Smooth muscle cell of the brain vasculature (primary cell): Measurements from ENCODE around the gene MORN5.

Source experiments
- DNase-seq: peaks from one replicate; pipeline ENCODE4 v3.0.0-alpha.2; 2012; ENCODE audit warnings: low read depth, low spot score

MORN5 gene

GRCh38 chr9:122143296-122143695 is 16.4 kb upstream of the MORN5 start:
- no peak for DNase-seq

DNA sequence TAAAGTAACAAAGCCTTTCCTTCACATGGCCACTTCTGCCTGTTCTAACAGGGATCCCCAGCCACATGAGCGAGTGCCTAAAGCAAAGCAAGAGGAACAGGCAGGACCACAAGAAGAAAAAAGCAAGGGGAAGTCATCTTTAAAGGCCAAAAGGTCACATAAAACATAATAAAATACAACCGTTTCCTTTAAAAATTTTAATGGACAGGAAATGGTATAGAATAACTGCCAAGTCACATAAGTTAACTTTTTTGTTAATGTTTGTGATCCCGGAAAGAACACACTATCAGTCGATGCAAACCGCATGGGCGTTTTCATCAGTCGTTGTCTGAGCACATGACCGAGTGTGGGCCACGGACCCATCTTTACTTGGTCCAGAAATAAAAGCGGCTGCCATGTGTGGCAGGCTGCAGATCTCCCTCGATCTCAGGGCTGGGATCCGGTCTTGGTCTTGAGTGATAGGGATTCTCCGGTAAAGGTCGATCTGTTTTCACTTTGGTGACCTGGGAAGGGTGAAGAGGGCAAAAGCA is 15.8 kb upstream of the MORN5 start:
- no peak for DNase-seq

DNA sequence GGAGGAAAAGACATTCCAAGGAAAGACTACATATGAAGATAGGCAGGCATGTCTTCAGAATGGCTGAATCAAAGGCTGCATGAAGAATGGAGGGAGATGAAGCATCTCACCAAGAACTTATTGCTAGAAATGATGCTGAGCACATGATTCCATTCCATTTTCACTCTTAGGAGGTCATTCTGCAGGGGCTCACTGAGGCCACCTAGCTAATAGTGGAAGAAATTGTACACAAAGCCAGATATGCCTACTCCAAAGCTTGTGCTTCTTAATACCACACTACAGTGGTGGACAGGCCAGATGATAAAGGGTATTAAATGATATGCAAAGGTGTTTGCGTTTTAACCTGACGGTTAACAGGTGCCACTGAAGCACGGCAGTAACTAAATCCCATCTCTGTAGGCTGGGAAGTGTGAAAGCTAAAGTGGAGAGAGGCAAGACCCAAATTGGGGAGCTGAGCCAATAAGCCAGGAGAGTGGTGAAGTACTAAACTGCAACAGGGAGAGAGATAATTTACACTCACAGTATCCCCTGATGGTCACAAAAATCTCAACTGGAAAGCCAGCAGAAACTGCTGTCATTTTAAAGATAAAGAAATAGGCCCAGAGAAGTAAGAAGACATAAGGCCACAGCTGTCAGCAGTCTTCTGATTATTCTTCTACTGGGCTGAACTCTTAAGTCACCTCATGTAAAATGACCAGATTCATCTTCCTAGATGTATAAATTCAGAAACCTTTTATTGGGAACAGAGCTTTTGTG is 14.7 kb upstream of the MORN5 start:
- no peak for DNase-seq

GRCh38 chr9:122145592-122145863 is 14.2 kb upstream of the MORN5 start:
- DNase-seq = no peak

DNA sequence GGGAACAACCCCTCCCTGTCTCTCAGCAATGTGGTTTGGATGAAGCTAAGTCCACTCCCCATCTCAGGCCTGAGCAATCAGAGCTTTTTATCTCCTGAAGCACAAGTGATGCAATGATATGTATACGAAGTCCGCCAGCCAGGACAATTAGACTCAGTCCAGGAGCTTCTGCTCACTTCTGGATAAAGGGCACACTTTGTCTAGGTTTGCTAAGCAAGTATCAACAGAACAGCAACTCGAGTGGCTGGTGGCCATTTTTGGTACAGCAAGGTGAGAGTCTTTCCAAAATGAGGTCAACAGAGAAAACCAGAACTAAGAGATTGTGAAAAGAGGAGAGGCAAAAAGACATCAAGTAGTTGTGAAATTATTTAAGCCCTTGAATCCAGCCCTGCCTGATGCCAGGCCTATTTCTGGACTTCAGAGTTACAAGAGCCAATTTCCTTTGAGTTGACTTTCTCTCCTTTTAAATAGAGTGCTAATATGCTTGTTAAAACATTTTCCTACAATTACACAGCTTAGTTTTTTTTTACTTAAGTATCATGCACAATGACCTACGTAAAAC is 8.4 kb upstream of the MORN5 start:
- no peak for DNase-seq

- DNase-seq = no peak
Observed at GRCh38 chr9:122155796-122156195, 3.9 kb upstream of the MORN5 start.

DNA sequence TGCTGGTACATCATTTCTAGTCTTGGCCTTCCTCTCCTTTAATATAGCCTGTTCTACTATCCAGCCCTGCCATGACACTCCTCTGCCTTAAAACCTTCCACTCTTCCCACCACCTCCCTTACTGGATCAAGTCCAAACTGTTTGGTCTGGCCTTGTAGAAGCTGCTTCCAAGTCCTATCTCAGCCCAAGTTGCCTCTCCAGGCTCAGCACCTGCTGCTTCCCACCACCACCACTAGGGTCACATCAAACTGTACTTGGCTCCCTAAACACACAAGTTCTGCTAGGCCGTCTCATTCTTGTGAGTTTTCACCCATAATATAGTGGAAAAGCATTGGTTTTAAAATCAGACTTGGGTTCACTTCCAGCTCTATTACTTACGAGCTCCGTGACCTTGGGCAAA is 1.5 kb upstream of the MORN5 start:
- DNase-seq = no peak

DNA sequence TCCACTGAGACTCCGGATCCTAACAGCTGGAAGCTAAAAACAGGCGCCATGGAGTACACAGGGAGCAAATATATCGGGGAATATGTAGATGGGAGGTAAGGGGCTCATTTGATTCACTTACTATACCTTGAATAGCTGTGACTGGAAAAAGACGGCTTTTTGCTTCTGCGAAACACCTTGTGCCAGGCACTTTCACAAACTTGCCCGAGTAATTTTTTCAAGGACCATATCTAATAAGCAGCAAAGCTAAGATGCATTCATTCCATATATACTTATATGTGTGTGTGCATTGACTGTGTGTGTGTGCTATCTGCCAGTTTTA is 178 bp downstream of the MORN5 start:
- no peak for DNase-seq

GRCh38 chr9:122162415-122162814 is 2.7 kb downstream of the MORN5 start:
- no peak for DNase-seq

- no peak for DNase-seq
Observed at GRCh38 chr9:122164286-122164685, 4.6 kb downstream of the MORN5 start.

- DNase-seq = no peak
Observed at GRCh38 chr9:122168356-122168755, 8.6 kb downstream of the MORN5 start.

DNA sequence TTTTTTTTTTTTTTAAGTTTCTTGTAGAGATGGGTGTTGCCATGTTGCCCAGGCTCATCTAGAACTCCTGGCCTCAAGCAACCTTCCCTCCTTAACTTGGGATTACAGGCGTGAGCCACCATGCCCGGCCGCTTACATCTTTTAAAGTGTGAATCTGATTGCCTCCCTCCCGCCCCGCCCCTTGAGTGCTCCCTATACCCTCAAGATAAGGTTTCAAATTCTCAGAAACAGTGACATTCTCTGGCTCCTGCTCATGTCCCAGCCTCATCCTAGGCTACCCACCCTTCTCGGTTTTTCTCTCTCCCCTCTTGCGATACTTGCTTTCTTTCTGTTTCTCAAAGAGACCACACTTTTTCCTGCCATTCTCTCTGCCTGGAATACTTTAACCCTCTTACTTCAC is 12.4 kb downstream of the MORN5 start:
- no peak for DNase-seq

DNA sequence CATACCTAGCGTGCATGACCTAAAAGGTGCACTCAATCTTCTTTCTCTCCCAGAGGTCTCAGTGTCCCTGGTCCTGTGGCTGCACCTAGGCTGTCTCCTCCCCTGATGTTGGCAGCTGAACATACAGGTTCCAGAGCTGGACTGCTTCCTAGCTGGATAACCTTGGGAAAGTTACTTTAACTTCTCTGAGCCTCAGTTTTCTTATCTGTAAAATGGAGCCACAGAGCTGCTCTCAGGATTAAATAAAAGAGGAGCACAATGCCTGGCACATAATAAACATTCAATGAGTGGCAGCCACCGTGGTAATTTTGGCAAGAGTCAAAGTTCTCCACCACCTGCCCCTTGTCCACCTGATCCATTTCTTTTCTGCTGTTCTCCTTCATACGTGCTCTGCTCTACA is 14.0 kb downstream of the MORN5 start:
- DNase-seq = no peak

- no peak for DNase-seq
Observed at GRCh38 chr9:122176916-122177315, 17.2 kb downstream of the MORN5 start.

GRCh38 chr9:122179054-122179689 is 19.5 kb downstream of the MORN5 start:
- no peak for DNase-seq

GRCh38 chr9:122179690-122180074 is 20.0 kb downstream of the MORN5 start:
- no peak for DNase-seq

DNA sequence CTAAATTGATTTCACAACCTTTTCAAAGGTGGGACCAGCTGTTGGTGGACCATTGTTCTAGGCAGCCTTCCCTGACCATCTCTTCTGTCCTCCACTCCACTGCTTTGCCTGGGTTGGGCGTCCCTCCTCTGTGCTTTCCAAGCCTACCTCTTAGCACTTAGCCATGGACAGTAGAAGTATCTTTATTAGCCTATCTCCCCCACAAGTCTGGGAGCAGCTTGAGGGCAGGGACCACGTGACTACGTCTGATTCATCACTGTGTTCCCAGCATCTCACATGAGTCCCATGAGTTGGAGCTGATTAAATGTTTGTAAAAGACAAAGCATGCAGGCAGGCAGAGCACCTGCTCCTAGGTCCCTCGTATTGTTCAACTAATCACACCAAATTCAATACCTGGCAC is 20.9 kb downstream of the MORN5 start:
- peak; percentile 35 for DNase-seq

- no peak for DNase-seq
Observed at GRCh38 chr9:122183501-122183900, 23.8 kb downstream of the MORN5 start.

- no peak for DNase-seq
Observed at GRCh38 chr9:122184551-122184950, 24.8 kb downstream of the MORN5 start.

DNA sequence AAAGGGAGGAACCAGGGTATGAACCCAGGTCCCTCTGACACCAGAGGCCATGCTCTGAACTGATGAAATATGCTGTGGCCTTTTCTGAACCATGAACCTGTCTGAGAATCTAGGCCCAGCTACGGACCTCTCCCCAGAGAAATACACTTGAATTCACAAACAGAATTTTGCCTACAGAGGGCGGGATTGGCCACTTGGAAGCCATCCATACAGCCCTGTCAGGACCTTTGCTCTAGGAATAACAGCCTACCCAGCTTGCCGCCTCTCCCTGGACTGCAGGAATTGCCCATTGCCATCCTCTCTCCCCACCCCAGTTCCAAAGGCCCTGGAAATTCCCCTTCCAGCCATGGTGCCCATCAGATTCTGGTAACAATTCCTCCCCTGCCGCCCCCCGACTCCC is 26.6 kb downstream of the MORN5 start:
- no peak for DNase-seq

- no peak for DNase-seq
Observed at GRCh38 chr9:122186777-122187470, 27.2 kb downstream of the MORN5 start.

GRCh38 chr9:122188369-122188768 is 28.7 kb downstream of the MORN5 start:
- DNase-seq = no peak
